ENCODE measurements around the gene CLASP1.

The CLASP1 gene

DNA sequence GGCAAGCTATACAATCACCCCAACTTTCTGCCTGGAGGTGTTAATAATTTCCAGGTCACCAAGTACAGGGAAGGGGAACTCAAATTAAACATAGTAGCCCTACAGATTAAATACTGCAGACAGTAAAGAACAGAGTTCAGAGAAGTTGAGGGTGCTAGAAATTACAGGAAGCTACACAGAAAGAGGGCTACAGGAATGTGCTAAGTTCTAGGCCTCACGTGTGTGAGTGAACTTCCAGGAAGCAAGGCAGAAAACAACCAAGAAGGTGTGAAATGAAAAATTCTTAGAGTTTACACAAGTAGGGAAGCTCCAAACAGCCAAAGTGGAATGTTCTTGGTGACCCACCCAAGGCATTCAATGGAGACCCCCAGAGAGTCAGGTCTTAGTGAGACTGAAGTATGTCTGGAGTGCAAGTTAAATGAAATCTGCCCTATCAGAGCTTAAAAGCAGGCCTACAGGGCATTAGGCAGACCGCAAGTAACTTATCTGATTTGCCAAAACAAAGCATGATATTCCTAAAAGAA lies 176.7 kb downstream of the CLASP1 start:
- Histone ChIP-seq H4K5ac (ENCODE audit: low read length) (no peak overlapping the region), H3K4me2 (ENCODE audit: low read length) (no peak overlapping the region), H2AK5ac (ENCODE audit: low read length) (no peak overlapping the region), H3K27ac (ENCODE audit: low read depth, low read length) (peak overlapping the region; percentile 39), H4K8ac (ENCODE audit: low read depth, low read length) (no peak overlapping the region), H2BK15ac (replicated peaks; ENCODE audit: low read depth) (peak overlapping the region; percentile 57), H3K23ac (ENCODE audit: low read length) (no peak overlapping the region), H3K4me3 (ENCODE audit: low read length) (no peak overlapping the region), H2BK5ac (ENCODE audit: low read length) (no peak overlapping the region), H3K4me1 (ENCODE audit: control insufficient read depth, low read depth, low read length) (peaks cover 21% of the 10 kb centered on the region), H3K79me1 (ENCODE audit: low read length) (peaks cover 1% of the 10 kb centered on the region), H2BK120ac (ENCODE audit: low read depth, low read length) (no peak overlapping the region), H3K9ac (ENCODE audit: low read length) (no peak overlapping the region), H3K56ac (ENCODE audit: low read length) (peak overlapping the region; percentile 0), H3K4ac (ENCODE audit: low read depth, low read length) (peak overlapping the region; percentile 55), H3K18ac (ENCODE audit: low read length) (peak overlapping the region; percentile 87), H3K79me2 (ENCODE audit: control insufficient read depth, insufficient read depth, low read length) (no peaks in the 10 kb centered on the region), H3K36me3 (ENCODE audit: control insufficient read depth, insufficient read depth, low read length) (no peaks in the 10 kb centered on the region), H3K27me3 (ENCODE audit: insufficient read depth, low read length, poor library complexity) (no peaks in the 10 kb centered on the region)
- no CpG with 5 or more reads among the region's 2 CpGs for WGBS (ENCODE audit: extremely low coverage, insufficient coverage, low lambda C conversion rate)
- peak; percentile 80 for DNase-seq

DNA sequence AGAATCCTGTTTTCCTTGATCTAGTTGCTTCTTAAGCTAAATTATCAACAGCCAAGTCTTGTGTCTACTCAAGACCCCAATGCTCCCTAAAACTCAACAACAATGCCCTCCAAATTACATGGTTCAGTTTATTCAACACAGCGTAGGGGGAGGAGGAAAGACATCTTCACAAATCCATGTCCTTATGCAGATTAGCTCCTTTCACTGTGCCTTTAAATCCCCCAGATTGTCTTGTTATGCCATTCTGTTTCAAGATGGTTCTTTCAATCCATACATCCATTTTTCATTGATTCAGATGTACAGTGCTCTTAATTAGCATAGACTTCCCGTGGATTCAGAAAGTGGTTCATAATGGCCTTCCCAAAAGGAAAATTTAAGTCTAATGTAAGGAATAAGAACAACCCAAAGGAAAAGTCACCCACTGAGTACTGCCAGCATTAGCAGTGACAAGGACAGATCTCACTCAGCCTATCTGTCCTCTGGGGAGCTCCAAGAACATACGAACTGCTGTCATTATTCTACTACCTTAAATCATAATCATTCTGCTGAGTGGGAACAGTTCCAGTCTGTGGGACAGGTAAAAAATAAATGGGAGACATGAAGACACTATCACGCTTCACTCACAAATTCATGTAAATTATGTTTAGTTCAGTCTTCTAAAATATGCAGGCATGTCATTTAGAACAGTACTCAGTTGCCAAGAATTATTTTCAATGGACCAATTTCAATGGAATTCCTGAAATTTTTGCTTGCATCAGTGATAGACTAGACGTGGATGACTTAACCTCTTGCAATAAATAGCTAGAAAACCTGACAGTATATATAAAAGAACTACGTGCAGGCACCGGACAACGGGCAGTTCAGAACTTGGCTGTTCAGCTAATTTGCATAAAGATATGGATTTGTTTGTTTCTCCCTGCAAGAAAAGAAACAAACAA lies 177.5 kb downstream of the CLASP1 start:
- Histone ChIP-seq H2BK15ac (replicated peaks; ENCODE audit: low read depth) (peak overlapping the region; percentile 57), H4K8ac (ENCODE audit: low read depth, low read length) (no peak overlapping the region), H3K4me1 (ENCODE audit: control insufficient read depth, low read depth, low read length) (peaks cover 19% of the 10 kb centered on the region), H3K79me1 (ENCODE audit: low read length) (no peaks in the 10 kb centered on the region), H3K36me3 (ENCODE audit: control insufficient read depth, insufficient read depth, low read length) (no peaks in the 10 kb centered on the region), H3K27ac (ENCODE audit: low read depth, low read length) (peak overlapping the region; percentile 39), H3K27me3 (ENCODE audit: insufficient read depth, low read length, poor library complexity) (no peaks in the 10 kb centered on the region), H3K4ac (ENCODE audit: low read depth, low read length) (peak overlapping the region; percentile 55), H3K18ac (ENCODE audit: low read length) (peak overlapping the region; percentile 87), H3K4me2 (ENCODE audit: low read length) (no peak overlapping the region), H2BK5ac (ENCODE audit: low read length) (no peak overlapping the region), H2BK120ac (ENCODE audit: low read depth, low read length) (no peak overlapping the region), H3K79me2 (ENCODE audit: control insufficient read depth, insufficient read depth, low read length) (no peaks in the 10 kb centered on the region), H3K9ac (ENCODE audit: low read length) (no peak overlapping the region), H3K56ac (ENCODE audit: low read length) (peak overlapping the region; percentile 0), H2AK5ac (ENCODE audit: low read length) (no peak overlapping the region), H3K4me3 (ENCODE audit: low read length) (no peak overlapping the region), H3K23ac (ENCODE audit: low read length) (no peak overlapping the region), H4K5ac (ENCODE audit: low read length) (no peak overlapping the region)
- peak; percentile 57 for DNase-seq
- WGBS (ENCODE audit: extremely low coverage, insufficient coverage, low lambda C conversion rate), result no CpG with 5 or more reads among the region's 8 CpGs

DNA sequence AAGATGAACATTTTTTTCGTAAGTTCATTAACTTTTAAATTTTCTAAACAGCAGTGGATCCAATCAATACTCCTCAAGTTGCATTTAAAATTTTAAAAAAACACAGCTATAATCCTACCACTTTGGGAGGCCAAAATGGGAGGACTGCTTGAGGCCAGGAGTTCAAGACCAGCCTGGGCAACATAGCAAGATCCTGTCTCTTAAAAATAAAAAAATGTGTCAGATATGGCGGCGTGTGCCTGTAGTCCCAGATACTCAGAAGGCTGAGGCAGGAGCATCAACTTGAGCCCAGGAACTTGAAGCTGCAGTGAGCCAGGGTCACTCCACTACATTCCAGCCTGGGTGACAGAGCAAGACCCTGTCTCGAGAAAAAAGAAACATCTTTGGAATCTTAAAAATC lies 178.3 kb downstream of the CLASP1 start:
- Histone ChIP-seq H4K5ac (ENCODE audit: low read length) (no peak overlapping the region), H3K9ac (ENCODE audit: low read length) (no peak overlapping the region), H4K8ac (ENCODE audit: low read depth, low read length) (no peak overlapping the region), H2AK5ac (ENCODE audit: low read length) (no peak overlapping the region), H3K4ac (ENCODE audit: low read depth, low read length) (no peak overlapping the region), H3K4me1 (ENCODE audit: control insufficient read depth, low read depth, low read length) (peaks cover 16% of the 10 kb centered on the region), H3K4me3 (ENCODE audit: low read length) (no peak overlapping the region), H3K36me3 (ENCODE audit: control insufficient read depth, insufficient read depth, low read length) (no peaks in the 10 kb centered on the region), H2BK15ac (replicated peaks; ENCODE audit: low read depth) (no peak overlapping the region), H3K23ac (ENCODE audit: low read length) (no peak overlapping the region), H3K27ac (ENCODE audit: low read depth, low read length) (no peak overlapping the region), H3K4me2 (ENCODE audit: low read length) (no peak overlapping the region), H3K18ac (ENCODE audit: low read length) (no peak overlapping the region), H3K27me3 (ENCODE audit: insufficient read depth, low read length, poor library complexity) (no peaks in the 10 kb centered on the region), H2BK5ac (ENCODE audit: low read length) (no peak overlapping the region), H3K79me2 (ENCODE audit: control insufficient read depth, insufficient read depth, low read length) (no peaks in the 10 kb centered on the region), H2BK120ac (ENCODE audit: low read depth, low read length) (no peak overlapping the region), H3K56ac (ENCODE audit: low read length) (no peak overlapping the region), H3K79me1 (ENCODE audit: low read length) (no peaks in the 10 kb centered on the region)
- peak; percentile 59 for DNase-seq
- WGBS (ENCODE audit: extremely low coverage, insufficient coverage, low lambda C conversion rate), result no CpG with 5 or more reads among the region's 4 CpGs

DNA sequence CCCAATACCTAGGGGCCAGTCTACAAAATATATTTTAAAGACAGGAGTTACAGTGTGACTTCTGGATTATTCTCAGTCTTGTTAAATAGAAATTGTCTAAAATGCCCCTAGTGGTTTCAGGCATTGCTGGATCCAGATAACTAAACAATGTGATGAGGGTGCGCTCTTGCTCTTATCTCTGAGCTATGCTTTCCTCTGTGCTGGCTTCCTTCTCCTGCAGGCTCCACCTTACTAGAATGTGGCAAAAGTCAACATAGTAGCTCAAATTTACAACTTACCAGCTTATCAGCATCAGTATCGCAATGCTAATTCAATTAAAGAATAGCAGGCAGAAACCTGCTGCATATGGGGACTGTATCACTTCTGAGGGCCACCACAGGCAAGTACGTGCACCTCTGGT lies 179.9 kb downstream of the CLASP1 start:
- no peak overlapping the region for H3K9ac ChIP-seq (ENCODE audit: low read length)
- no peak overlapping the region for H2AK5ac ChIP-seq (ENCODE audit: low read length)
- DNase-seq, result peak; percentile 68
- H3K4ac ChIP-seq (ENCODE audit: low read depth, low read length), result no peak overlapping the region
- no peak overlapping the region for H3K23ac ChIP-seq (ENCODE audit: low read length)
- no peak overlapping the region for H4K8ac ChIP-seq (ENCODE audit: low read depth, low read length)
- H3K4me1 ChIP-seq (ENCODE audit: control insufficient read depth, low read depth, low read length), result peaks cover 16% of the 10 kb centered on the region
- peak overlapping the region; percentile 54 for H3K27ac ChIP-seq (ENCODE audit: low read depth, low read length)
- H4K5ac ChIP-seq (ENCODE audit: low read length), result no peak overlapping the region
- no peaks in the 10 kb centered on the region for H3K36me3 ChIP-seq (ENCODE audit: control insufficient read depth, insufficient read depth, low read length)
- no CpG with 5 or more reads among the region's 3 CpGs for WGBS (ENCODE audit: extremely low coverage, insufficient coverage, low lambda C conversion rate)
- no peak overlapping the region for H3K18ac ChIP-seq (ENCODE audit: low read length)
- H3K4me2 ChIP-seq (ENCODE audit: low read length), result no peak overlapping the region
- H3K4me3 ChIP-seq (ENCODE audit: low read length), result no peak overlapping the region
- H2BK15ac ChIP-seq (replicated peaks; ENCODE audit: low read depth), result no peak overlapping the region
- no peaks in the 10 kb centered on the region for H3K79me1 ChIP-seq (ENCODE audit: low read length)
- no peaks in the 10 kb centered on the region for H3K27me3 ChIP-seq (ENCODE audit: insufficient read depth, low read length, poor library complexity)
- H3K79me2 ChIP-seq (ENCODE audit: control insufficient read depth, insufficient read depth, low read length), result no peaks in the 10 kb centered on the region
- H2BK120ac ChIP-seq (ENCODE audit: low read depth, low read length), result no peak overlapping the region
- peak overlapping the region; percentile 75 for H3K56ac ChIP-seq (ENCODE audit: low read length)
- no peak overlapping the region for H2BK5ac ChIP-seq (ENCODE audit: low read length)

DNA sequence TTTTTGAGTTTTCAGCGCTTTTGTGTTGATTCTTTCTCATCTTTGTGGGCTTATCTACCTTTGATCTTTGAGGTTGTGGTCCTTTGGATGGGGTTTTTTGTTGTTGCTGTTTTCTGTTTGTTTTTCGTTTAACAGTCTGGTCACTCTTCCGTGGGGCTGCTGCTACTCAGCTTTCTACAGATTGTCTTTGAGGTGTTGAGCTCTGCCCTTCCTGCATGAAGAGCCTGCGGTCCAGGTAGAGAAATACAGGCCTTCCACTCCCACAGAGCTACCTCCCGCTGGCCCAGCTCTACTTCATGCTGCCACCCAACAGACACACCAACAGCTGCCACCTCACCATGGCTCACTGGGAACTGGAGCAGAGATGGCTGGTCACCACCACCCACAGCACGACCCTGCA lies 180.3 kb downstream of the CLASP1 start:
- H2BK120ac ChIP-seq (ENCODE audit: low read depth, low read length), result no peak overlapping the region
- peaks cover 16% of the 10 kb centered on the region for H3K4me1 ChIP-seq (ENCODE audit: control insufficient read depth, low read depth, low read length)
- H2BK15ac ChIP-seq (replicated peaks; ENCODE audit: low read depth), result no peak overlapping the region
- no peak overlapping the region for H3K4me3 ChIP-seq (ENCODE audit: low read length)
- no peaks in the 10 kb centered on the region for H3K79me2 ChIP-seq (ENCODE audit: control insufficient read depth, insufficient read depth, low read length)
- H2BK5ac ChIP-seq (ENCODE audit: low read length), result no peak overlapping the region
- H3K4me2 ChIP-seq (ENCODE audit: low read length), result no peak overlapping the region
- H3K27me3 ChIP-seq (ENCODE audit: insufficient read depth, low read length, poor library complexity), result no peaks in the 10 kb centered on the region
- H4K5ac ChIP-seq (ENCODE audit: low read length), result no peak overlapping the region
- no peak overlapping the region for H3K9ac ChIP-seq (ENCODE audit: low read length)
- no peak overlapping the region for H3K4ac ChIP-seq (ENCODE audit: low read depth, low read length)
- DNase-seq, result no peak
- no peak overlapping the region for H3K23ac ChIP-seq (ENCODE audit: low read length)
- WGBS (ENCODE audit: extremely low coverage, insufficient coverage, low lambda C conversion rate), result no CpG with 5 or more reads among the region's 6 CpGs
- no peak overlapping the region for H3K18ac ChIP-seq (ENCODE audit: low read length)
- H3K27ac ChIP-seq (ENCODE audit: low read depth, low read length), result peak overlapping the region; percentile 6
- H4K8ac ChIP-seq (ENCODE audit: low read depth, low read length), result no peak overlapping the region
- no peaks in the 10 kb centered on the region for H3K79me1 ChIP-seq (ENCODE audit: low read length)
- peak overlapping the region; percentile 75 for H3K56ac ChIP-seq (ENCODE audit: low read length)
- no peak overlapping the region for H2AK5ac ChIP-seq (ENCODE audit: low read length)
- no peaks in the 10 kb centered on the region for H3K36me3 ChIP-seq (ENCODE audit: control insufficient read depth, insufficient read depth, low read length)

Data from mesendoderm (in vitro differentiated cells).